Measurements from ENCODE around the gene TOMM70.

- TF ChIP-seq RAD21 (IDR thresholded peaks at IDR 0.05 in 1 of 2, conservative IDR thresholded peaks at IDR 0.05 in 1 of 2; ENCODE audit: low read depth in 2 of 2, low read length in 2 of 2): no peak
- no peak for TF ChIP-seq CBX5 (IDR thresholded peaks at IDR 0.05; ENCODE audit: low read depth, low read length)
- no peak for TF ChIP-seq POLR2A (IDR thresholded peaks at IDR 0.05; ENCODE audit: control extremely low read depth in 1 of 2, low read depth in 2 of 2, low read length in 2 of 2)
- TF ChIP-seq JUND (IDR thresholded peaks at IDR 0.05; ENCODE audit: low read length): no peak
- no peak for TF ChIP-seq BCL11A (IDR thresholded peaks at IDR 0.05; ENCODE audit: low read depth in 2 of 2, low read length in 2 of 2)
- TF ChIP-seq CTCF (IDR thresholded peaks at IDR 0.05; ENCODE audit: control extremely low read depth in 1 of 3, insufficient read depth in 1 of 3, low read depth in 1 of 3, low read length in 3 of 3): no peak
- TF ChIP-seq SUZ12 (IDR thresholded peaks at IDR 0.05; ENCODE audit: low read length): no peak
- no peak for TF ChIP-seq HDAC6 (IDR thresholded peaks at IDR 0.05; ENCODE audit: low read depth, low read length)
- TF ChIP-seq ATF3 (IDR thresholded peaks at IDR 0.05; ENCODE audit: insufficient read depth, low read depth, low read length): no peak
- TF ChIP-seq EP300 (IDR thresholded peaks at IDR 0.05; ENCODE audit: borderline replicate concordance in 1 of 2, low read depth in 2 of 2, low read length in 2 of 2): no peak
- no peak for TF ChIP-seq RNF2 (IDR thresholded peaks at IDR 0.05; ENCODE audit: borderline replicate concordance, low read depth, low read length, missing control alignments, poor library complexity, severe bottlenecking)
- no peak for TF ChIP-seq CREB1 (IDR thresholded peaks at IDR 0.05)
- no peak for TF ChIP-seq POLR2AphosphoS5 (IDR thresholded peaks at IDR 0.05; ENCODE audit: low read depth, low read length)
Observed at GRCh38 chr3:100366424-100366823, 34.5 kb downstream of the TOMM70 start.

All from H1 (cell line).